SK-N-SH treated with all-trans-retinoic acid at 6 μM for 48 hours (cell line): ENCODE data around the gene OAF.

Experiments
- SNAI2 ChIP-seq: fragments of 250-450 bp; sonication (Bioruptor Pico); IDR thresholded peaks from 2 replicates; pipeline ENCODE4 v1.5.0; 2020; ENCODE audit warnings: mild to moderate bottlenecking, moderate library complexity
- ZFP3 ChIP-seq: fragments of 250-450 bp; sonication (Bioruptor Pico); IDR thresholded peaks from 2 replicates; pipeline ENCODE4 v1.5.0; 2020; ENCODE audit warnings: mild to moderate bottlenecking, moderate library complexity
- TF ChIP-seq, protein P1 (sequence below): fragments of 250-450 bp; sonication (Bioruptor Pico); IDR thresholded peaks from 2 replicates; pipeline ENCODE4 v1.8.0; 2020; ENCODE audit warnings: mild to moderate bottlenecking, moderate library complexity, borderline replicate concordance

GRCh38 chr11:120167659-120168058, 43.2 kb upstream of the OAF start:
- TF ChIP-seq ZFP3 (CRISPR knock-in tag) (no peak), SNAI2 (no peak)
- TF ChIP-seq, protein P1, sequence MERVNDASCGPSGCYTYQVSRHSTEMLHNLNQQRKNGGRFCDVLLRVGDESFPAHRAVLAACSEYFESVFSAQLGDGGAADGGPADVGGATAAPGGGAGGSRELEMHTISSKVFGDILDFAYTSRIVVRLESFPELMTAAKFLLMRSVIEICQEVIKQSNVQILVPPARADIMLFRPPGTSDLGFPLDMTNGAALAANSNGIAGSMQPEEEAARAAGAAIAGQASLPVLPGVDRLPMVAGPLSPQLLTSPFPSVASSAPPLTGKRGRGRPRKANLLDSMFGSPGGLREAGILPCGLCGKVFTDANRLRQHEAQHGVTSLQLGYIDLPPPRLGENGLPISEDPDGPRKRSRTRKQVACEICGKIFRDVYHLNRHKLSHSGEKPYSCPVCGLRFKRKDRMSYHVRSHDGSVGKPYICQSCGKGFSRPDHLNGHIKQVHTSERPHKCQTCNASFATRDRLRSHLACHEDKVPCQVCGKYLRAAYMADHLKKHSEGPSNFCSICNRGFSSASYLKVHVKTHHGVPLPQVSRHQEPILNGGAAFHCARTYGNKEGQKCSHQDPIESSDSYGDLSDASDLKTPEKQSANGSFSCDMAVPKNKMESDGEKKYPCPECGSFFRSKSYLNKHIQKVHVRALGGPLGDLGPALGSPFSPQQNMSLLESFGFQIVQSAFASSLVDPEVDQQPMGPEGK (CRISPR knock-in tag) = no peak
